ENCODE data around the gene ANKRD63. TPM values are rescaled to one million over a fixed set of nuclear protein-coding genes. Genes with fewer than 3 reads are reported as not detected.

ANKRD63 gene
- total RNA-seq, 1 experiment from 2014 or later: not detected

Other genes with a start within 250 kb of the ANKRD63 start
- 247 and 251 TPM in 2 replicates for gene SRP14, start 243.9 kb downstream of the ANKRD63 start, total RNA-seq (2014; rRNA removed; shearing (Covaris generic))
- 0.32 TPM in 1 of 2 replicates, not detected in the other for gene BMF, start 174.2 kb downstream of the ANKRD63 start, total RNA-seq (2014; rRNA removed; shearing (Covaris generic))
- gene BUB1B, start 122.0 kb downstream of the ANKRD63 start, total RNA-seq (2014; rRNA removed; shearing (Covaris generic)): 42.8 and 45.7 TPM in 2 replicates
- gene PAK6, start 44.0 kb downstream of the ANKRD63 start, total RNA-seq (2014; rRNA removed; shearing (Covaris generic)): 1.6 TPM in 1 of 2 replicates, not detected in the other
- gene PLCB2, start 24.9 kb upstream of the ANKRD63 start, total RNA-seq (2014; rRNA removed; shearing (Covaris generic)): 0.74 and 0.75 TPM in 2 replicates
- gene INAFM2, start 40.6 kb upstream of the ANKRD63 start, total RNA-seq (2014; rRNA removed; shearing (Covaris generic)): 15.9 and 16.6 TPM in 2 replicates
- gene CCDC9B, start 57.9 kb upstream of the ANKRD63 start, total RNA-seq (2014; rRNA removed; shearing (Covaris generic)): 8.9 and 9.4 TPM in 2 replicates
- not detected in 2 replicates for gene PHGR1, start 68.0 kb upstream of the ANKRD63 start, total RNA-seq (2014; rRNA removed; shearing (Covaris generic))
- 0.12 and 1.0 TPM in 2 replicates for gene DISP2, start 75.2 kb upstream of the ANKRD63 start, total RNA-seq (2014; rRNA removed; shearing (Covaris generic))
- 66.8 and 80.4 TPM in 2 replicates for gene KNSTRN, start 99.7 kb upstream of the ANKRD63 start, total RNA-seq (2014; rRNA removed; shearing (Covaris generic))
- gene IVD, start 122.7 kb upstream of the ANKRD63 start, total RNA-seq (2014; rRNA removed; shearing (Covaris generic)): 19.0 and 27.2 TPM in 2 replicates
- 6.2 and 7.2 TPM in 2 replicates for gene BAHD1, start 157.9 kb upstream of the ANKRD63 start, total RNA-seq (2014; rRNA removed; shearing (Covaris generic))
- 9.3 and 12.4 TPM in 2 replicates for gene CHST14, start 187.9 kb upstream of the ANKRD63 start, total RNA-seq (2014; rRNA removed; shearing (Covaris generic))